Esophagus muscularis mucosa (tissue), 3 donors: ENCODE results near the gene TRIM4.

Source experiments
- POLR2A ChIP-seq: fragments of 450-650 bp; IDR thresholded peaks from one replicate; pipeline ENCODE4 v1.6.1; 2017; ENCODE audit warnings: antibody characterized with exemption, moderate library complexity, mild to moderate bottlenecking, low read depth
- POLR2AphosphoS5 ChIP-seq, 2 donors: sonication (generic); formaldehyde crosslinking; IDR thresholded peaks; one replicate each; pipeline ENCODE4 v1.6.1; 2017; ENCODE audit warnings: antibody characterized with exemption in 2 of 2
- TF ChIP-seq, protein P1 (sequence below), 3 experiments: fragments of 200-600 bp in 2 of 3; fragments of 450-650 bp in 1 of 3; sonication (generic) in 2 of 3; IDR thresholded peaks; one replicate each; pipeline ENCODE4 v1.5.1; 2017 to 2019; ENCODE audit warnings: antibody characterized with exemption in 3 of 3, mild to moderate bottlenecking in 2 of 3, moderate library complexity in 1 of 3

DNA sequence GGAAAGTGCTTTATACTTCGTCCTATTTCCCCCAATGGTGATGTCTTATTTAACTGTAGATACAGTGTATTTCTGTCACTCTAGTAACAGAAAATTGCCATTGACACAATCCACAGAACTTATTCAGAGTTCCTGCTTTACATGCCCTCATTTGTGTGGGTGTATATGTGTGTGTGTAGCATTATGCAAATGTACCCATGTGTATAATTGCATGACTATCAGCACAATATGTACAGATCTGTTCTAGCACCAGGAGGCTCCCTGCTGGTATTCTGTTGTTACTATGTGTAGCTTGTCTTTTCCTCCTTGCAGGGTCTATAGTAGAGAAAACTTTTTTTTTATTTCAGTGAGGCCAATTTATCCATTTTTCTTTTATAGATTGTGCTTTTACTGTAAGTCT is 75.0 kb downstream of the TRIM4 start:
- TF ChIP-seq, protein P1, sequence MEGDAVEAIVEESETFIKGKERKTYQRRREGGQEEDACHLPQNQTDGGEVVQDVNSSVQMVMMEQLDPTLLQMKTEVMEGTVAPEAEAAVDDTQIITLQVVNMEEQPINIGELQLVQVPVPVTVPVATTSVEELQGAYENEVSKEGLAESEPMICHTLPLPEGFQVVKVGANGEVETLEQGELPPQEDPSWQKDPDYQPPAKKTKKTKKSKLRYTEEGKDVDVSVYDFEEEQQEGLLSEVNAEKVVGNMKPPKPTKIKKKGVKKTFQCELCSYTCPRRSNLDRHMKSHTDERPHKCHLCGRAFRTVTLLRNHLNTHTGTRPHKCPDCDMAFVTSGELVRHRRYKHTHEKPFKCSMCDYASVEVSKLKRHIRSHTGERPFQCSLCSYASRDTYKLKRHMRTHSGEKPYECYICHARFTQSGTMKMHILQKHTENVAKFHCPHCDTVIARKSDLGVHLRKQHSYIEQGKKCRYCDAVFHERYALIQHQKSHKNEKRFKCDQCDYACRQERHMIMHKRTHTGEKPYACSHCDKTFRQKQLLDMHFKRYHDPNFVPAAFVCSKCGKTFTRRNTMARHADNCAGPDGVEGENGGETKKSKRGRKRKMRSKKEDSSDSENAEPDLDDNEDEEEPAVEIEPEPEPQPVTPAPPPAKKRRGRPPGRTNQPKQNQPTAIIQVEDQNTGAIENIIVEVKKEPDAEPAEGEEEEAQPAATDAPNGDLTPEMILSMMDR (IDR thresholded peaks at IDR 0.05), result no peak
- no peak for TF ChIP-seq POLR2A
- no peak for TF ChIP-seq POLR2AphosphoS5 (IDR thresholded peaks at IDR 0.05)
